Stimulated activated CD4-positive, alpha-beta T cell treated with anti-CD3 and anti-CD28 coated beads, Interleukin-1b, Interleukin-23, amount 100 ng/mL, for 1 hour (primary cell): ENCODE results near the gene SNX1.
"Not testable (repeated sequence)": the region's sequence is repeated elsewhere in the genome, so short reads cannot be mapped to it uniquely, and the experiment has no call there.

Experiments used
- DNase-seq, 2 donors: peaks; one replicate each; pipeline ENCODE4 v3.0.0-alpha.2; 2020; ENCODE audit warnings: low read depth in 2 of 2

SNX1 gene

GRCh38 chr15:64073496-64073895 lies 22.3 kb upstream of the SNX1 start:
- not testable (repeated sequence) for DNase-seq

- DNase-seq, result no peak
These were observed 13.0 kb upstream of the SNX1 start for GRCh38 chr15:64082757-64083156.

- no peak for DNase-seq
These were observed 6.1 kb upstream of the SNX1 start for GRCh38 chr15:64089543-64090280.

GRCh38 chr15:64090527-64090926 lies 5.3 kb upstream of the SNX1 start:
- no peak for DNase-seq

- no peak for DNase-seq
These were observed 3.5 kb upstream of the SNX1 start for GRCh38 chr15:64092075-64092820.

GRCh38 chr15:64092864-64093626 lies 2.7 kb upstream of the SNX1 start:
- no peak for DNase-seq

GRCh38 chr15:64093627-64094417 lies 2.0 kb upstream of the SNX1 start, which contains the start of gene CIAO2A:
CIAO2A (minus strand) TSS chr15:64093838; CDS start chr15:64093768, 70 bp downstream.
- peak; percentile 69 to 73 for DNase-seq

GRCh38 chr15:64095431-64095794 lies 369 bp upstream of the SNX1 start:
- DNase-seq, result no peak

GRCh38 chr15:64096668-64097384 lies 1.0 kb downstream of the SNX1 start:
- no peak for DNase-seq

- no peak for DNase-seq
These were observed 3.6 kb downstream of the SNX1 start for GRCh38 chr15:64099379-64099778.

- no peak for DNase-seq
These were observed 5.2 kb downstream of the SNX1 start for GRCh38 chr15:64100958-64101357.

GRCh38 chr15:64102497-64102896 lies 6.7 kb downstream of the SNX1 start:
- DNase-seq, result no peak

GRCh38 chr15:64105113-64105704 lies 9.4 kb downstream of the SNX1 start:
- no peak for DNase-seq

GRCh38 chr15:64107337-64107736 lies 11.6 kb downstream of the SNX1 start:
- DNase-seq, result no peak

- not testable (repeated sequence) for DNase-seq
These were observed 14.4 kb downstream of the SNX1 start for GRCh38 chr15:64110108-64110701.

- no peak for DNase-seq
These were observed 15.3 kb downstream of the SNX1 start for GRCh38 chr15:64110950-64111678.

GRCh38 chr15:64111679-64112050 lies 15.9 kb downstream of the SNX1 start:
- DNase-seq, result no peak

GRCh38 chr15:64112073-64112772 lies 16.4 kb downstream of the SNX1 start:
- no peak for DNase-seq

GRCh38 chr15:64112904-64113303 lies 17.1 kb downstream of the SNX1 start:
- DNase-seq, result no peak
